ENCODE results near the gene SH3TC1.

Gene SH3TC1

DNA sequence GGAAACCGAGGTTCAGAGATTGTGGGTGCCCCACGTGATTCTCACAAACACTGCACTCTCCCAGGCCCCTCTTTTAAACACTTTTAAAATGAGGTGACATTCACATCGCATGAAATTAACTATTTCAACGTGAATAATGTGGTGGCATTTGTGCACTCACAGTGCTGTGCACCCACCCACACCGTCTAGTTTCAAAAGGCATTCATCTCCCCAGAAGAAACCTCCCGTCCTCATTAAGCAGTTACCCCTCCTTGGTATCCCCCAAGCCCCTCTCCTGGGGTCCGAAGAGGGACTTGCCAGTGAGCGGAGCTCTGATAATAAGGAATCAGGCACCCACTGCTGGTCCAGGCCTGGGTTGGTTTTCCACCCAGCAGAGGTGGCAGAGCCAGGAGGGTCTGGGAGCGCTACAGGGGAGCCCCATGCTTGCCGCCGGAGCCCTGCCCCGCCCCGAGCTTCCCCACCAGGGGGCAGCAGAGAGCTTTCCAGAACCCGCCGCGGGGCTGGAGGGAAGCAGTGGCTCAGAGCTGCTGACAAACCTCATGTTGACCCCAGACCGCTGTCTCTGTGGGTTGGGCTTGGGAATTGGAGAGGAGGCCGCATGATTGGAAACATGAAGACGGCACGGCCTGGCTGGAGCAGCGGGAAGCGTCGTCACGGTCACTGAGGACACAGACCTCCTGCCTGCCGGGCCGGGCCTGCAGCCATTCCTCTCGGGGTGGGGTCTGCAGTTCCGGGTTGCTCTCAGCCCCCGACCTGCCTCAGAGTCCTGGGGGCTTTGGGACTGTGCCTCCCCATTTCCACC is 43.0 kb downstream of the SH3TC1 start:
- TF ChIP-seq YY1 (IDR thresholded peaks at IDR 0.05; ENCODE audit: insufficient read depth, insufficient read length) = no peak
- TF ChIP-seq ZNF274 (IDR thresholded peaks at IDR 0.05; ENCODE audit: low read depth, low read length) = no peak
- no peak for TF ChIP-seq SUZ12 (IDR thresholded peaks at IDR 0.05; ENCODE audit: extremely low read depth, insufficient read depth, insufficient read length)
- peaks cover 16% of the 10 kb centered on the region for H3K4me1 ChIP-seq (ENCODE audit: insufficient read depth, insufficient read length)
- no peaks in the 10 kb centered on the region for H3K9me3 ChIP-seq (ENCODE audit: insufficient read depth, low read length)
- no peaks in the 10 kb centered on the region for H3K27me3 ChIP-seq (ENCODE audit: insufficient read depth, insufficient read length)
- H3K4me3 ChIP-seq (ENCODE audit: insufficient read length, low read depth) = no peak overlapping the region
- H3K9ac ChIP-seq (ENCODE audit: insufficient read length, low read depth) = peak overlapping the region; percentile 71
- DNase-seq (ENCODE audit: low read depth, low spot score) = peak; percentile 89
- no peaks in the 10 kb centered on the region for H3K36me3 ChIP-seq (ENCODE audit: insufficient read depth, insufficient read length, low read length)

DNA sequence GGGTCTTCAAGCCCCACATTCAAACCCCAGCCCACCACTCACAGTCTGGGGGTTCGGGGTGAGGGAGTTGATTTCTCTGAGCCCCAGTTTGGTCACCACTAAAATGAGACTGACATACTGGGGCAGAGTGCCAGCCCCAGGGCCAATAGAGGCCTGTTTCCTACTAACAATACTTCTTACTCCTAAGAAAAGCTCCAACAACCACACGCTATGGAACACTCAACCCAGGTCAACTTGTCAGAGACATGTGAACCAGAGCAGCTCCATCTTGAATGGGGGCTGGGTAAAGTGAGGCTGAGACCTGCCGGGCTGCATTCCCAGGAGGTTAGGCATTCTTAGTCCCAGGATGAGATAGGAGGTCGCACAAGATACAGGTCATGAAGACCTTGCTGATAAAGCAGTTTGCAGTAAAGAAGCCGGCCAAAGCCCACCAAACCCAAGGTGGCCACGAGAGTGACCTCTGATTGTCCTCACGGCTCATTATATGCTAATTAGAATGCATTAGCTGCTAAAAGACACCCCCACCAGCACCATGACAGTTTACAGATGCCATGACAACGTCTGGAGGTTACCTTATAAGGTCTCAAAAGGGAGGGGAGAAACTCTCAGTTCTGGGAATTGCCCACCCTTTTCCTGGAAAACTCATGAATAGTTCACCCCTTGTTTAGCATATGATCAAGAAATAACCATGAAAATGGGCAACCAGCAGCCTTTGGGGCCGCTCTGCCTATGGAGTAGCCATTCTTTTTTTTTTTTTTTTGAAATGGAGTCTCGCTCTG is 43.9 kb downstream of the SH3TC1 start:
- no peak for DNase-seq (ENCODE audit: low read depth, low spot score)
- TF ChIP-seq ZNF274 (IDR thresholded peaks at IDR 0.05; ENCODE audit: low read depth, low read length) (no peak), SUZ12 (IDR thresholded peaks at IDR 0.05; ENCODE audit: extremely low read depth, insufficient read depth, insufficient read length) (no peak), YY1 (IDR thresholded peaks at IDR 0.05; ENCODE audit: insufficient read depth, insufficient read length) (peak; percentile 10)
- Histone ChIP-seq H3K4me3 (ENCODE audit: insufficient read length, low read depth) (no peak overlapping the region), H3K9me3 (ENCODE audit: insufficient read depth, low read length) (no peaks in the 10 kb centered on the region), H3K9ac (ENCODE audit: insufficient read length, low read depth) (peak overlapping the region; percentile 71), H3K27me3 (ENCODE audit: insufficient read depth, insufficient read length) (no peaks in the 10 kb centered on the region), H3K4me1 (ENCODE audit: insufficient read depth, insufficient read length) (peaks cover 16% of the 10 kb centered on the region), H3K36me3 (ENCODE audit: insufficient read depth, insufficient read length, low read length) (no peaks in the 10 kb centered on the region)

DNA sequence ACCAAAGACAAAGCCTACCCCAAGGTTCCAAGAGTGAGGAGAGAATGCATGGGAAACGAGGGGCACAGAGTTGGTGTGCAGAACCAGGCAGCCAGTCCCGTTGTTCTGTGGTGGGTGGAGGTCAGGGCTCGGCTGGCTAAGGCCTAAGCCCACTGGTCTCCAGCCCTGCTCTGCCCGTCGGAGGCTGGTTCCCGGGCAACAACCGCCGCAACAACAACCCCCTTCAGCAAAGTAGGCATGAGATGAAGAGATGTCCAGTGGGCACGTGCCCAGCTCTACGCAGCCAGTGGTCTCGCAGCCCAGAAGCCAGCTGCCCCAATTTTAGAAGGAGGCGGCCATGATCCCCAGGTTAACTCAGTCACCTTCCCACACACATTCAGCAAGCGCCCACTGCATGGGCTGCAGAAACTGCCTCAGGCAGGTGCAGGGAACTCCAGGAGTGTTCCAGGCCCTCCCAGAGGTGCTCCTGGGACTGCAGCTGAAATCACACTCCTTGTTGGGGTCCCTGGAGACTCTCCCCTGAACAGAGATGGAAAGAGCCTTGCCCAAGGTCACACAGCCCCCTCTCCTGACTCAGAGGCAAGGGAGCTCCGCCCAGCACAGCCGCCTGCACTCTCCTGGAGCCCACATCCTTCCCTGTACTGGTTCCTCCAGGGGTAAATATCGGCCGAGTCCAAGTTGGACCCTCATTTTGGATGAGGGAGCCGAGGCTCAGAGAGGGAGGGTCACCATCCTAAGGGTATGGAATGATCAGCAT is 45.1 kb downstream of the SH3TC1 start:
- H3K4me3 ChIP-seq (ENCODE audit: insufficient read length, low read depth) = no peak overlapping the region
- H3K4me1 ChIP-seq (ENCODE audit: insufficient read depth, insufficient read length) = peaks cover 10% of the 10 kb centered on the region
- TF ChIP-seq YY1 (IDR thresholded peaks at IDR 0.05; ENCODE audit: insufficient read depth, insufficient read length) (no peak), ZNF274 (IDR thresholded peaks at IDR 0.05; ENCODE audit: low read depth, low read length) (no peak), SUZ12 (IDR thresholded peaks at IDR 0.05; ENCODE audit: extremely low read depth, insufficient read depth, insufficient read length) (no peak)
- H3K36me3 ChIP-seq (ENCODE audit: insufficient read depth, insufficient read length, low read length) = no peaks in the 10 kb centered on the region
- no peaks in the 10 kb centered on the region for H3K9me3 ChIP-seq (ENCODE audit: insufficient read depth, low read length)
- no peak overlapping the region for H3K9ac ChIP-seq (ENCODE audit: insufficient read length, low read depth)
- H3K27me3 ChIP-seq (ENCODE audit: insufficient read depth, insufficient read length) = no peaks in the 10 kb centered on the region
- no peak for DNase-seq (ENCODE audit: low read depth, low spot score)

DNA sequence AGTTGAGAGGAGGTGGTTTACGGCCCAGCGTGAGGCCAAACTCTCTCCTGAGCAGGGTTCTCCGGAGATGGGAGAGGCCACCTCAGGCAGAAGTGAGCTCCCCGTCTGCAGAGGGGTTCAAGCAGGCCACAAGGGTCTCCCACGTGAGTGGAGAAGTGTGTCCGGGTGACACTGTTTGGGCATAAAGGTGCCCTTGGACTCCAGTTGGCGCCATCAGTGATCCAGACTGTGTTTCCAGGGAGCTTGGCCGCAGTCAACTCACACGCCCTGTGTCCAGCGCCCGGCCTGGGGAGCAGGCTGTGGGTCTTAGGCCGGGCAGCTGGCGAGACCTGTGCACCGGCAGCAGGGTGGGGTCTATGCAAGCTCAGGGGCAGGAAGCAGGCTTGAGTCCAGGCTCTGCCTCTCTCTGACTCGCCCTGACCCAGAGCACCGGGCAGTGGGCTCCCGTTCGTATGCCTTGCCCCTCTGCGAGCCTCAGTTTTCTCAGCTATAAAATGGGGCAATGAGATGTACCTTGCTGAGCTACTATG is 45.9 kb downstream of the SH3TC1 start:
- Histone ChIP-seq H3K36me3 (ENCODE audit: insufficient read depth, insufficient read length, low read length) (no peaks in the 10 kb centered on the region), H3K4me1 (ENCODE audit: insufficient read depth, insufficient read length) (peaks cover 7% of the 10 kb centered on the region), H3K27me3 (ENCODE audit: insufficient read depth, insufficient read length) (no peaks in the 10 kb centered on the region), H3K9ac (ENCODE audit: insufficient read length, low read depth) (no peak overlapping the region), H3K9me3 (ENCODE audit: insufficient read depth, low read length) (no peaks in the 10 kb centered on the region), H3K4me3 (ENCODE audit: insufficient read length, low read depth) (no peak overlapping the region)
- no peak for TF ChIP-seq SUZ12 (IDR thresholded peaks at IDR 0.05; ENCODE audit: extremely low read depth, insufficient read depth, insufficient read length)
- no peak for TF ChIP-seq ZNF274 (IDR thresholded peaks at IDR 0.05; ENCODE audit: low read depth, low read length)
- no peak for TF ChIP-seq YY1 (IDR thresholded peaks at IDR 0.05; ENCODE audit: insufficient read depth, insufficient read length)
- no peak for DNase-seq (ENCODE audit: low read depth, low spot score)

DNA sequence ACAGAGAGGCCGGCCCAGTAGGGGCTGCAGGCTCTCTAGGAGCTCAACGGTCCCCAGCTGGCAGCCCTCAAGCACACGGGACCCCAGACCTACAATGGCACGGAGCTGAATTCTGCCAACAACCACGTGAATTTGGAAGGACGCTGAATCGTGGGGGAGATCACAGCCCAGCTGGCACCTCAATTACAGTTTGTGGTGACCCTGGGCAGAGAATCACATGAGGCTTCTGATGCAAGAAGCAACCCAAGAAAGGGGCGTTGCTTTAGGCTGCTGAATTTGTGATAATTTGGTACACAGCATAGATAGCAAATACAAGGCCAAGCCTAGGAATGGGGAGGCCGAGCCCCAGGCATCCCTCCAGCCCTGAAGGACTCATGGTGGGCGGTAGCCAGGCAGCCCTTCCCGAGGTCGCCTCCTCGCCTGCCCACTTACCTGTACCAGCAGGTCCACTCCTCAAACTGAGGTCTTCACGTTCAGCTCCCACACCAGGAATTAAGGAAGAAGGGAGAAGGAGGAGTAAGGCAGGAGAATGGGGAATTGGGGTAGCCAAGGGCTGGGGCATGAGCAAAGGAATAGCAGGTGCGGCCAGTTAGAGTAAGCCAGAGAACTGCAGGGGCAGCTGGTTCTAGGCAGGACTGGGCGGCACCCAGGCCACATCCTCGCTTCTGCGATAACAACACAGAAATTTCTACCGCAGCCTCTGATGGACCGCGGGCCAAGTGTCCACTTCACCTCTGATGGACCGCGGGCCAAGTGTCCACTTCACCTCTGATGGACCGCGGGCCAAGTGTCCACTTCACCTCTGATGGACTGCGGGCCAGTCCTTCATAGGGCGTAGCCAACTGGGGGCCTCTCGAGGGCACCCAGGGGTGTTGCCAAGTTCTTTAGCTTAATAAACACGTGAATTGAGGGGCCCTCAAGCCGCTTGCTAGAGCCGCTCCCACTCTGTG is 47.1 kb downstream of the SH3TC1 start:
- Histone ChIP-seq H3K9ac (ENCODE audit: insufficient read length, low read depth) (no peak overlapping the region), H3K36me3 (ENCODE audit: insufficient read depth, insufficient read length, low read length) (no peaks in the 10 kb centered on the region), H3K4me1 (ENCODE audit: insufficient read depth, insufficient read length) (peaks cover 7% of the 10 kb centered on the region), H3K27me3 (ENCODE audit: insufficient read depth, insufficient read length) (no peaks in the 10 kb centered on the region), H3K4me3 (ENCODE audit: insufficient read length, low read depth) (no peak overlapping the region), H3K9me3 (ENCODE audit: insufficient read depth, low read length) (no peaks in the 10 kb centered on the region)
- no peak for TF ChIP-seq SUZ12 (IDR thresholded peaks at IDR 0.05; ENCODE audit: extremely low read depth, insufficient read depth, insufficient read length)
- TF ChIP-seq YY1 (IDR thresholded peaks at IDR 0.05; ENCODE audit: insufficient read depth, insufficient read length) = no peak
- TF ChIP-seq ZNF274 (IDR thresholded peaks at IDR 0.05; ENCODE audit: low read depth, low read length) = no peak
- DNase-seq (ENCODE audit: low read depth, low spot score) = no peak

Data from NT2/D1 (cell line).